Measurements from ENCODE around the gene BANK1. TPM values are rescaled to one million over a fixed set of nuclear protein-coding genes. Genes with fewer than 3 reads are reported as not detected.

The BANK1 gene
- total RNA-seq, 1 experiment from 2014 or later = not detected

DNA sequence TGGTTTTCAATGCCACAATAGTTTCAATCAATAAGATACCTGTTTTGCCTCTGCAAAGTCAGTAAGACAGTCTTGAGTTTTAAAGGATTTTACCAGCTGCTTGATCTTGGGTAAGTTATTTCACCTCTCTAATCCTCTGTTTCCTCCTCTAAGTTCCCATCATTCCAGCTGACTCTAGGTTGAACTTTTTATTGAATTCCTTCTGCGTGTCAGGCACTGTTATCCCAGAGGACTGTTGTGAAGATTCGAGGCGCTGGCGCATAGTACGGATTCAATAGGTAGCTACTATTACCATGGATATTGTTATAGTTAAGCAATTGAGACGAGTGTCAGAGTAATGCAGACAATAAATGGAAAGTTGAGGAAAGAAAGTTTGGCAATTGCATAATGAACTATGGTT lies 179.4 kb downstream of the BANK1 start:
- Histone ChIP-seq H3K36me3 (replicated peaks; ENCODE audit: control insufficient read depth, insufficient read depth, low read length) (no peaks in the 10 kb centered on the region), H3K27me3 (ENCODE audit: control insufficient read depth, insufficient read depth, low read length) (no peaks in the 10 kb centered on the region), H3K4me3 (ENCODE audit: insufficient read depth, low read depth, low read length) (no peak overlapping the region)
- no peak for DNase-seq

GRCh38 chr4:101970547-101971155 lies 180.1 kb downstream of the BANK1 start:
- DNase-seq = no peak
- Histone ChIP-seq H3K4me3 (ENCODE audit: insufficient read depth, low read depth, low read length) (no peak overlapping the region), H3K27me3 (ENCODE audit: control insufficient read depth, insufficient read depth, low read length) (no peaks in the 10 kb centered on the region), H3K36me3 (replicated peaks; ENCODE audit: control insufficient read depth, insufficient read depth, low read length) (no peaks in the 10 kb centered on the region)

- no peak overlapping the region for H3K4me3 ChIP-seq (ENCODE audit: insufficient read depth, low read depth, low read length)
- no peak for DNase-seq
- H3K27me3 ChIP-seq (ENCODE audit: control insufficient read depth, insufficient read depth, low read length) = no peaks in the 10 kb centered on the region
- no peaks in the 10 kb centered on the region for H3K36me3 ChIP-seq (replicated peaks; ENCODE audit: control insufficient read depth, insufficient read depth, low read length)
Measured at GRCh38 chr4:101972791-101973190, 182.3 kb downstream of the BANK1 start.

DNA sequence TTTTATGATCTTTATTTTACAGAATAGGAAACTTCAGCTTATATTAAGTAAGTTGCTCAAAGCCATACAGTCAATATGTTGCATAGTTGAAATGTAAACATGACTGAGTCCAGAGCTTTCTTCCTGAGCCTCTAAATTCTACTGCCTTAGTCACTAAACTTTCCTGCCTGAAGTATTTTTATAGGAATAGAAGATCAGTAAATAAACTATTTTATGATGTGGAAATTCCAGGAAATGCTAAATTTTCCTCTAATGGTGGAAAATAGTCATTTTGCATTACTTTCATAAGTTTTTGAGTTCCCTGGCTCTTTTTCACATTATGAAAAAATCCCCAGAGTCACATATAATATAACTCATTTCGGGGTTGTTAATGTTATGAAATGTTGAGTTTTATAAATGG lies 182.8 kb downstream of the BANK1 start:
- Histone ChIP-seq H3K27me3 (ENCODE audit: control insufficient read depth, insufficient read depth, low read length) (no peaks in the 10 kb centered on the region), H3K36me3 (replicated peaks; ENCODE audit: control insufficient read depth, insufficient read depth, low read length) (no peaks in the 10 kb centered on the region), H3K4me3 (ENCODE audit: insufficient read depth, low read depth, low read length) (no peak overlapping the region)
- no peak for DNase-seq

- Histone ChIP-seq H3K4me3 (ENCODE audit: insufficient read depth, low read depth, low read length) (no peak overlapping the region), H3K27me3 (ENCODE audit: control insufficient read depth, insufficient read depth, low read length) (no peaks in the 10 kb centered on the region), H3K36me3 (replicated peaks; ENCODE audit: control insufficient read depth, insufficient read depth, low read length) (no peaks in the 10 kb centered on the region)
- no peak for DNase-seq
Measured at GRCh38 chr4:101977076-101977475, 186.5 kb downstream of the BANK1 start.

- H3K27me3 ChIP-seq (ENCODE audit: control insufficient read depth, insufficient read depth, low read length) = no peaks in the 10 kb centered on the region
- H3K4me3 ChIP-seq (ENCODE audit: insufficient read depth, low read depth, low read length) = no peak overlapping the region
- DNase-seq = no peak
- no peaks in the 10 kb centered on the region for H3K36me3 ChIP-seq (replicated peaks; ENCODE audit: control insufficient read depth, insufficient read depth, low read length)
Measured at GRCh38 chr4:101981756-101982155, 191.2 kb downstream of the BANK1 start.

GRCh38 chr4:101983835-101984234 lies 193.3 kb downstream of the BANK1 start:
- H3K36me3 ChIP-seq (replicated peaks; ENCODE audit: control insufficient read depth, insufficient read depth, low read length) = no peaks in the 10 kb centered on the region
- no peak overlapping the region for H3K4me3 ChIP-seq (ENCODE audit: insufficient read depth, low read depth, low read length)
- DNase-seq = no peak
- H3K27me3 ChIP-seq (ENCODE audit: control insufficient read depth, insufficient read depth, low read length) = no peaks in the 10 kb centered on the region

DNA sequence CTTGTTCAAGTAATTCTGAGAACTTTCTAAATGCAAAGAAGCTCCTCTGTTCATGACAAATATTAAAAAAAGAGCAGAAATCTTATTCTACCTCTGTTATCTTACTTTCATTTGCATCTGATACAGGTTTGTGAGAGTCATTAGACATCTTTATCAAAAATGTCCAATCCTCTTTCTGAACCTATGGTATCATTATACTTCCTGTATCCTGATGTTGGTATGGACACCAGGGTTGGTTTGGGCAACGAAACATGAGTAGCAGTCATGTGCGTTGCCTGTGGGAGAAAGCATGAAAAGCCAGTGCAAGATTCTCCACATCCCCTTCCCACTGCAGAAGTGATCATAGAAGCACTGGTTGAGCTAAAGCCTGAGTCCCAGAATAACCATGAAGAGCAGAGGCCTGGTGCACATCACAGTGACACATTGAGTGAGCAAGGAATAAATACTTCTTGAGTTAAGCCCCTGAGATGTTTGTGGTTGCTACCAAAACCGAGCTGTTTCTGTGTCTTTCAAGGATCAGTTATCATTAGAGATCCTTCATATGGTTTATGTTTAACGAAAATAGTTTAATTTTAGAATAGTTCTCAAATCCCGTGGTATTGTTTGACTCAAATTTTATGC lies 197.2 kb downstream of the BANK1 start:
- no peak overlapping the region for H3K4me3 ChIP-seq (ENCODE audit: insufficient read depth, low read depth, low read length)
- no peaks in the 10 kb centered on the region for H3K27me3 ChIP-seq (ENCODE audit: control insufficient read depth, insufficient read depth, low read length)
- H3K36me3 ChIP-seq (replicated peaks; ENCODE audit: control insufficient read depth, insufficient read depth, low read length) = no peaks in the 10 kb centered on the region
- DNase-seq = no peak

DNA sequence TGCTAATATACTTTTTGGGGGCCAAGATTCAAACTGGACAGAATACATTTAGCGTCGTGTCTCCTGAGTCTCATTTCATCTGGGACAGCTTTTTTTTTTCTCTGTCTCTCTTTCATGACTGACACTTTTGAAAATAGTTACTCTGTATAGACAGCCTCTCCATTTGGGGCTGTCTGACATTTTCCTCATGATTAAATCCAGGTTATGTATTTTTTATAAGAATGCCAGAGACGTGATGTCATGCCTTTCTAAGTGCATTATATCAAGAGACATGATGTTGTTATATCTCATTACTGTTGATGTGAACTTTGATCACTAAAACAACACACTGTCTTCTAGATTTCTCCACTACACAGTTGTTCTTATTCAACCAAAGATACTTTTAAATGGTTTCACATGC lies 199.0 kb downstream of the BANK1 start:
- H3K36me3 ChIP-seq (replicated peaks; ENCODE audit: control insufficient read depth, insufficient read depth, low read length) = no peaks in the 10 kb centered on the region
- no peak for DNase-seq
- H3K4me3 ChIP-seq (ENCODE audit: insufficient read depth, low read depth, low read length) = no peak overlapping the region
- no peaks in the 10 kb centered on the region for H3K27me3 ChIP-seq (ENCODE audit: control insufficient read depth, insufficient read depth, low read length)

DNA sequence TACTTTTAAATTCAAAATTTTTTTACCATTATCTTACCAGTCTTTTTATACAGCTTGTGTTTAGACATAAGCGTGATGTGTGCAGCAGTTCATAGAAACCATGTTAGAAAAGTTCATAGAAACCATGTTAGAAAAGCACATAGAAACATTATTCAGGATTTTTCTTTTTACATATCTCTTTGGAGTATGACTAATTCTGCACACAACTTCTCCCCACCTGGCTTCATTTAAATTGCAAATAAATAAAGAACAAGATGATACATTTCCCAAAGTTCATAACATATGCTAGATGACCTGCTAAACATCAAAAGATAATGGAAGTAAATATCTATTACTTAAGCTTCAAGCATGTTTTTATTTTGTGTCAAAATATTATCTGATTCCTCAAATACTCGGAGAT lies 201.9 kb downstream of the BANK1 start:
- Histone ChIP-seq H3K27me3 (ENCODE audit: control insufficient read depth, insufficient read depth, low read length) (no peaks in the 10 kb centered on the region), H3K4me3 (ENCODE audit: insufficient read depth, low read depth, low read length) (no peak overlapping the region), H3K36me3 (replicated peaks; ENCODE audit: control insufficient read depth, insufficient read depth, low read length) (no peaks in the 10 kb centered on the region)
- DNase-seq = no peak

GRCh38 chr4:101993002-101993841 lies 202.7 kb downstream of the BANK1 start:
- Histone ChIP-seq H3K4me3 (ENCODE audit: insufficient read depth, low read depth, low read length) (no peak overlapping the region), H3K36me3 (replicated peaks; ENCODE audit: control insufficient read depth, insufficient read depth, low read length) (no peaks in the 10 kb centered on the region), H3K27me3 (ENCODE audit: control insufficient read depth, insufficient read depth, low read length) (no peaks in the 10 kb centered on the region)
- no peak for DNase-seq

DNA sequence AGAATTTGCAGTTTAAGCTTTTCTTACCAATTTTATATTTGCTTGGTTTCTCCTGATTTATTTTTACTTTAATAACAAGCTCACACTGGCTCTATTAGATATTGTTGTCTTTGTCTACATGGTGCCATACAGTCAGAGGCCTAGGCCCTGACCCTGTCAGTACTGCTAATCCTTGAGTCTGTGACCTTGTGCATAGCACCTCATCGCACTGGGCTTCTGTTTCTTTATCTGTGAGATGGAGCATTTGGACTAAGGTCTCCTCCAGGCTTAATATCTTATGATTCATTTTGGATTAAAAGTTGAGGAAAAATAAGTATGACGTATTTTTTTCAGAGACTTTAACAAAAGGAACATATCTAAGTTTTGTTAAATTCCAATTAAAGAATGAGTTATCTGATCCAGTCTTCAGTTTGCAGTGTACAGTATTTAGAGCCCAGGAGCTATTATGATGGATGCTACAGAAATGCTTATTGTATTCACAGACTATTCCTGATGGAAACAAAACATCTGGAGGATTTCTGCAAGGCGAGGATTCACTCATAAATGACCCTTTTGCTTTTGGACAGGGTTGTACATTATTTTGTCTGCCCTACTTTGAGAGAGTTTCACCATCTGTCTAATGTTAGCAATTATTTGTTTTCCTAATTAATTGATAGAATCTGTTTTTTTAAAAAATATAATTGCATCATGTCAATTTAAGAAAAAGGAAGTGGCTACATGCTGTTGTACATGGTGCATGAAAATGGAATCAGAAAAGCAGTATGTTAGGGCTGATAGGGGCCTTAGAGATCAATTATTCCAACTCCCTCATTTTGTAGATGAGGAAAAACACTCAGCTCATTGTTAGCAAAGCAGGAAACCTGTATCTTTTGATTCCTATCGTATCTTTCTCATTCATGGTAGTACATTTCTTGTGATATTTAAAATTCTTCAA lies 203.6 kb downstream of the BANK1 start:
- no peak for DNase-seq
- Histone ChIP-seq H3K36me3 (replicated peaks; ENCODE audit: control insufficient read depth, insufficient read depth, low read length) (no peaks in the 10 kb centered on the region), H3K27me3 (ENCODE audit: control insufficient read depth, insufficient read depth, low read length) (no peaks in the 10 kb centered on the region), H3K4me3 (ENCODE audit: insufficient read depth, low read depth, low read length) (no peak overlapping the region)

GRCh38 chr4:102007959-102008425 lies 217.5 kb downstream of the BANK1 start:
- H3K4me3 ChIP-seq (ENCODE audit: insufficient read depth, low read depth, low read length) = no peak overlapping the region
- DNase-seq = no peak
- H3K27me3 ChIP-seq (ENCODE audit: control insufficient read depth, insufficient read depth, low read length) = no peaks in the 10 kb centered on the region
- H3K36me3 ChIP-seq (replicated peaks; ENCODE audit: control insufficient read depth, insufficient read depth, low read length) = no peaks in the 10 kb centered on the region

- Histone ChIP-seq H3K36me3 (replicated peaks; ENCODE audit: control insufficient read depth, insufficient read depth, low read length) (no peaks in the 10 kb centered on the region), H3K4me3 (ENCODE audit: insufficient read depth, low read depth, low read length) (no peak overlapping the region), H3K27me3 (ENCODE audit: control insufficient read depth, insufficient read depth, low read length) (no peaks in the 10 kb centered on the region)
- DNase-seq = no peak
Measured at GRCh38 chr4:102008711-102009110, 218.2 kb downstream of the BANK1 start.
